LNCaP clone FGC (cell line): ENCODE results near the gene SWT1.

ENCODE experiments used
- DNase-seq: peaks from one replicate; pipeline ENCODE4 v3.0.0-alpha.2; 2011; ENCODE audit warnings: low read depth
- H3K4me3 ChIP-seq: 2 replicates; pipeline ENCODE4 v1.5.1; 2011; ENCODE audit warnings: mild to moderate bottlenecking, low read depth, low read length, control low read depth
- TF ChIP-seq, protein P1 (sequence below): IDR thresholded peaks from 2 replicates; pipeline ENCODE4 v1.5.1; 2012; ENCODE audit warnings: mild to moderate bottlenecking; ENCODE audit not compliant: control insufficient read depth, insufficient read depth; ENCODE audit errors: extremely low read depth

Gene SWT1

DNA sequence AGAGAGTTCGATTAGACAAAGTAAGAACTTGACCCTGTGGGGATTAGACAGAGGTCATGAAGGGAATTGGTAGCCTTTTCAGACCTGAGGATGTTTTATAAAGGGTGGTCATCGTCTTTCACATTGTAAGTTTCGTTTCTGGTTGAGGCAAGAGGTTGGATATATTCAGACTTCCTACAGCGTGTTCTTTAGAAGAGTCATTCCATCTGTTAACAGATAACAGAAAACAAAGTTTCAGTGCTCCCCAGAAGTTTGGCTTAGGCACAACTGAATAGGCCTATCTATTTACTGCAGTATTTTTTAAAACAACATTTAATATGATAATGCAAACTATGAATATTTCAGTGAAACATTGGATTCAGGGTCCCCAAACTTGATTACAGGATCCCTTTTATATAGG is 177.2 kb downstream of the SWT1 start:
- TF ChIP-seq, protein P1, sequence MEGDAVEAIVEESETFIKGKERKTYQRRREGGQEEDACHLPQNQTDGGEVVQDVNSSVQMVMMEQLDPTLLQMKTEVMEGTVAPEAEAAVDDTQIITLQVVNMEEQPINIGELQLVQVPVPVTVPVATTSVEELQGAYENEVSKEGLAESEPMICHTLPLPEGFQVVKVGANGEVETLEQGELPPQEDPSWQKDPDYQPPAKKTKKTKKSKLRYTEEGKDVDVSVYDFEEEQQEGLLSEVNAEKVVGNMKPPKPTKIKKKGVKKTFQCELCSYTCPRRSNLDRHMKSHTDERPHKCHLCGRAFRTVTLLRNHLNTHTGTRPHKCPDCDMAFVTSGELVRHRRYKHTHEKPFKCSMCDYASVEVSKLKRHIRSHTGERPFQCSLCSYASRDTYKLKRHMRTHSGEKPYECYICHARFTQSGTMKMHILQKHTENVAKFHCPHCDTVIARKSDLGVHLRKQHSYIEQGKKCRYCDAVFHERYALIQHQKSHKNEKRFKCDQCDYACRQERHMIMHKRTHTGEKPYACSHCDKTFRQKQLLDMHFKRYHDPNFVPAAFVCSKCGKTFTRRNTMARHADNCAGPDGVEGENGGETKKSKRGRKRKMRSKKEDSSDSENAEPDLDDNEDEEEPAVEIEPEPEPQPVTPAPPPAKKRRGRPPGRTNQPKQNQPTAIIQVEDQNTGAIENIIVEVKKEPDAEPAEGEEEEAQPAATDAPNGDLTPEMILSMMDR = no peak
- DNase-seq = no peak
- no peak overlapping the region for H3K4me3 ChIP-seq

- no peak overlapping the region for H3K4me3 ChIP-seq
- DNase-seq = no peak
- TF ChIP-seq, protein P1 = no peak
Observed at GRCh38 chr1:185337246-185337645, 180.3 kb downstream of the SWT1 start.

DNA sequence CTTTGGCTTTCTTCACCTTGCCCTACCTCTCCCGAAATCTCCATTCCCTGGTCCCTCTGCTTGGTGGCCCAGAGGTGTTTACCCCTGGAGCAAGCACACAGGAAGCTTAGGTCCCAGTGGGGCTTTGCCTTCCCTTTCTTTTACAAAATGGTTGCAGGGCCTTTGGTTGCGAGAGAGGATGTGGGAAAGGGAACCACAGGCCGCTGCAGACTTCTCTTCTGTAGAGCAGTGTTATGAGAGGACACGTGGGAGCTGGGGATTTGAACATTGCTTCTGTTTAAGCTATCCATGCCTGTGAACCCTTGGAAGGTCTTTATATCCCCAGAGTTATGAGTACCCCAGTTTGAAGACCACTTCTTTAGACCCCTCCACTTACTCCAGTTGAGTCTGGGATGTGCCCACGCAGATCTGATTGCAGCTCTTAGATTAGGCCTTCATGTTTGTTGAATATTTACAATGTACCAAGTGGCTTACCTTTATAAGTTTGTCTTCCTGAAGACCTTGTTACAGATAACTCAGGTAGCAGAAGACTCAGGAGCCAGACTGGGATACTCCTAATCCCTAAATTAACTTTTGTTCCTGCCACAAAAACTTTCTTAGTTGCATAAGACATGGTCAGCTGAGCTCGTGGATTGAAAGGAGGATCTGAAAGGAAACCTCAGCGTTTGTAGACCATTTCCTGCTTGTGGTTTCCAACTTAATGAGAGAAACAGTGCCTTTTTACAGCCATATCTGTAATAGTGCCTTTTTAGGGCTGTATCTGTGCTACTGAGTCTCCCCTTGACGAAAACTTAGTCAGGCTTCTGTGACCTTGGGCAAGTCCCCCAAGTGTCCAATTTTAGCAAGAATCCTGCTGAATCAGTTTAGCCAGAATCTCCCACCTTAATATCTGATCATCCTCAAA is 182.0 kb downstream of the SWT1 start:
- DNase-seq = no peak
- TF ChIP-seq, protein P1 = no peak
- no peak overlapping the region for H3K4me3 ChIP-seq

GRCh38 chr1:185341196-185341781 is 184.3 kb downstream of the SWT1 start:
- H3K4me3 ChIP-seq = no peak overlapping the region
- no peak for DNase-seq
- TF ChIP-seq, protein P1 = no peak
